Hepatic stellate cell (primary cell): ENCODE data around the gene TGM1.
"Not testable (repeated sequence)": the region's sequence is repeated elsewhere in the genome, so short reads cannot be mapped to it uniquely, and the experiment has no call there.

Experiments
- DNase-seq: peaks from one replicate; pipeline ENCODE4 v3.0.0; 2011; ENCODE audit warnings: low spot score

Gene TGM1

DNA sequence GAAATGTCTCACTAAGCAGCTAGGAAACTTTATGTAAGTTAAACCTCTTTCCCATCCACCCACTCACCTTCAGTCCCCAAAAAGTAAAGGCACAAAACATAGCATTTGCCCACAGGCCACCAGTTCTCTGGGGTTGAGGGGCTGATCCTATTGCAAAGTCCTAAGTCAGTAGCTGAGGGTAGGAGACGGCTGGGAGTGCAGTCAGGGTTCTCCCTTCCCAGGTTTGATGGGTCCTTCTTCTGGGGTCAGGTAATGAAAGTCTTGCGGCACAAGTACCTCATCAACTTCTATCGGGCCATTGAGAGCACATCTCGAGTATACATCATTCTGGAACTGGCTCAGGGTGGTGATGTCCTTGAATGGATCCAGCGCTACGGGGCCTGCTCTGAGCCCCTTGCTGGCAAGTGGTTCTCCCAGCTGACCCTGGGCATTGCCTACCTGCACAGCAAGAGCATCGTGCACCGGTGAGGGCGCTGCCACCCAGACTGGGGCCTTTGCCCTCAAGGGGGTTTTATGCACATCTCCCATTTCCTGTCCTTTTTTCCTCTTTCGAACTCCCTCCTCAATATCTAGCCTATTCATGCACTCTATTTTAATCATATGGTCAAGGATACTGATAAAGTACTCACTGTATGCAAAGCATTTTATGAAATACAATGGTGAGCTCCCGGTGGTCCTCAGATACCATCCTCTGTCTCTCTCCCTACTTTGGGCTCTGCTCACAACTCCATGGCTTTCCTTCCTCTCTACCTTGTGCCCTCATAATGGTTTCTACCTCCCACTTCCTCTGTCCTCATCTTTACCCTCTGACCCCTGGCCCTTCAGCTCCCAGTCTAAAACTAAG, 56.5 kb downstream of the TGM1 start:
- no peak for DNase-seq

DNA sequence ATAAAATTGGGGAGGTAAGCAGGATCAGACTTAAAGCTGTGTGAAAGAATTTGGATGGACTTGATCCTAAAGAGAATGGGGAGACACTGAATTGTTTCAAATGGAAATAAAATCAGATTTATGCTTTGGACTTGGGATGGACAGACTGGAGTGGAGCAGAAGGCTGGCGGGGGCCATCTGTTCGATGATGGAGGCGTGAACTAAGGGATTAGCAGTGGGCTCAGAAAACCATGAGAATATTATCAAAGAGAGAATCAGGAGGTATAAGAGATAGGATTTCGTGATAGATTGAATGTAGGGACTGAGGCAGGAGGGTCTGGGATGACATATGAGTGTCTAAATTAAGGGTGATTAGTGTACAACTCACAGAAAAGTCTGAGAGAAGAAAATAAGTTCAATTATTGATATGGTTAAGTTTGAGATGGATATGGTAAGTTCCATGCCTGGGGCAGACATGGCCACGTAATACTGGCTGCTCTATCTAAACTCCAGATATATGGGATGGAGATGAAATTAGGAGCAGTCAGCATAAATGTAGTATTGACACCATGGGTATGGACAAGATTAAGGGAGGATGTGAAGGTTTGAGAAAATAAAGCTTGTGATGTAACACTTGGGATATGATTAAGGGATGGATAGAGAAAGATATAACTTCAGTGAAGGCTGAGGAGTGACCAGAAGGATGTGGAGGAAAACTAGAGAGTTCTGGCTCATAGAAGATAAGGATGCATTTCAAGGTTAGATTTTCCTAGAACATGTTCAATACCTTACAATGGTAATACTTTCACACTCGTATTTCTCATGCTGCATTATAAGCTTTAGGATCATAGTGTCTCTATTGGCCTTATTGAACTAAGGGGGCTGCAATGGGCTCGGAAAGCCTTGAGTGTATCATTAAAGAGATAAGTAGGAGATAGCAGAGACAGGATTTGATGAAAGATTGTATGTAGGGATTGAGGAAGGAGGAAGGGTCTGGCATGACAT, 58.5 kb downstream of the TGM1 start:
- DNase-seq: no peak

DNA sequence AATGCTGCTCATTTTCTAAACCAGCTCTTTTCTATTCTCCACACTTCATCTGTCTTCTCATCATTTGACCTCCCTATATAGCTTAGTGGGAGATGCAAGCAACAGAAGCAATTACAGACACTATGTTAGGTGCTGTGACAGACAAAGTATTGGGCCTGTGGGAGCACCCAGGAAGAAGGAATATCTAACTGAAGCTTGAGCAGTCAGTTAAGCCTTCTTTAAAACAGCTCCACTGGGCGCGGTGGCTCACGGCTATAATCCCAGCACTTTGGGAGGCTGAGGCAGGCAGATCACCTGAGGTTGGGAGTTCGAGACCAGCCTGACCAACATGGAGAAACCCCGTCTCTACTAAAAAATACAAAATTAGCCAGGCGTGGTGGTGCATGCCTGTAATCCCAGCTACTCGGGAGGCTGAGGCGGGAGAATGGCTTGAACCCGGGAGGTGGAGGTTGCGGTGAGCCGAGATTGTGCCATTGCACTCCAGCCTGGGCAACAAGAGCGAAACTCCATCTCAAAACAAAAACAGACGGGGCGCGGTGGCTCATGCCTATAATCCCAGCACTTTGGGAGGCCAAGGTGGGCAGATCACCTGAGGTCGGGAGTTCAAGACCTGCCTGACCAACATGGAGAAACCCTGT, 59.6 kb downstream of the TGM1 start:
- DNase-seq: not testable (repeated sequence)

DNA sequence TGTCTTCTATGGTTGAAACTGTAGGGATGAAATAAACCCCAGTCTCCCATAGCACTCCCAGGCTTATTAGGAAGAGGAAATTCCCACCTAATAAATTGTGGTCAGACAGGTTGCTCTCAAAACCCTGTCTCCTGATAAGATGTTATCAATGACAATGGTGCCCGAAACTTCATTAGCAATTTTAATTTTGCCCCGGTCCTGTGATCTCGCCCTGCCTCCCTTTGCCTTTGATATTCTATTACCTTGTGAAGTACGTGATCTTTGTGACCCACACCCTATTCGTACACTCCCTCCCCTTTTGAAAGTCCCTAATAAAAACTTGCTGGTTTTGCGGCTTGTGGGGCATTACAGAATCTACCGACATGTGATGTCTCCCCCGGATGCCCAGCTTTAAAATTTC, 60.4 kb downstream of the TGM1 start:
- DNase-seq: not testable (repeated sequence)
